H1 (cell line): ENCODE data around the gene VEZT.

Source experiments
- CEBPB ChIP-seq: IDR thresholded peaks from 2 replicates; pipeline ENCODE4 v1.6.1; 2012; ENCODE audit warnings: low read depth, low read length
- CHD1 ChIP-seq: IDR thresholded peaks from 2 replicates; pipeline ENCODE4 v1.6.1; 2012; ENCODE audit warnings: low read depth, low read length, improper control_type of control experiment
- EP300 ChIP-seq, 2 experiments: IDR thresholded peaks; 1 replicate in 1 of 2; 2 replicates in 1 of 2; pipeline ENCODE4 v1.6.1; 2011 to 2012; ENCODE audit warnings: low read depth in 2 of 2, low read length in 2 of 2, mild to moderate bottlenecking in 2 of 2, borderline replicate concordance in 1 of 2, inconsistent platforms in 1 of 2, moderate library complexity in 1 of 2
- EZH2 ChIP-seq: fragments of 200-600 bp; sonication (generic); IDR thresholded peaks from 2 replicates; pipeline ENCODE4 v1.7.1; 2012; ENCODE audit warnings: low read depth, mild to moderate bottlenecking, moderate library complexity, low read length, inconsistent platforms; ENCODE audit not compliant: severe bottlenecking
- GABPA ChIP-seq: IDR thresholded peaks from 2 replicates; pipeline ENCODE4 v1.6.1; 2011; ENCODE audit warnings: mild to moderate bottlenecking, low read length, moderate library complexity, borderline replicate concordance; ENCODE audit not compliant: insufficient read depth
- POLR2A ChIP-seq, 2 experiments: IDR thresholded peaks; 1 replicate in 1 of 2; 2 replicates in 1 of 2; pipeline ENCODE4 v1.6.1; 2011; ENCODE audit warnings: low read depth in 2 of 2, low read length in 2 of 2, mild to moderate bottlenecking in 2 of 2; ENCODE audit errors: control extremely low read depth in 1 of 2
- RAD21 ChIP-seq, 2 experiments: IDR thresholded peaks in 1 of 2; conservative IDR thresholded peaks in 1 of 2; 2 replicates each; pipeline ENCODE4 v1.6.1; 2011; ENCODE audit warnings: low read depth in 2 of 2, low read length in 2 of 2, improper control_type of control experiment in 1 of 2, inconsistent platforms in 1 of 2, mild to moderate bottlenecking in 1 of 2, moderate library complexity in 1 of 2
- SRF ChIP-seq: IDR thresholded peaks from 2 replicates; pipeline ENCODE4 v1.6.1; 2011; ENCODE audit warnings: mild to moderate bottlenecking, low read depth, low read length, moderate library complexity
- SUZ12 ChIP-seq: fragments of 200-600 bp; sonication (generic); IDR thresholded peaks from 2 replicates; pipeline ENCODE4 v1.6.1; 2012; ENCODE audit warnings: mild to moderate bottlenecking, inconsistent platforms, low read length, moderate library complexity, mixed read lengths
- TAF1 ChIP-seq: IDR thresholded peaks from 2 replicates; pipeline ENCODE4 v1.6.1; 2011; ENCODE audit warnings: mild to moderate bottlenecking, low read depth, low read length
- TF ChIP-seq, protein P1 (sequence below): IDR thresholded peaks from 2 replicates; pipeline ENCODE4 v1.6.1; 2012; ENCODE audit warnings: inconsistent platforms
- TF ChIP-seq, protein P2 (sequence below), 3 experiments: IDR thresholded peaks; 1 replicate in 2 of 3; 2 replicates in 1 of 3; pipeline versions ENCODE4 v1.5.1 to v1.6.1; 2011; ENCODE audit warnings: low read length in 3 of 3, mild to moderate bottlenecking in 3 of 3, inconsistent platforms in 2 of 3, low read depth in 1 of 3, moderate library complexity in 1 of 3; ENCODE audit not compliant: insufficient read depth in 1 of 3; ENCODE audit errors: control extremely low read depth in 1 of 3

DNA sequence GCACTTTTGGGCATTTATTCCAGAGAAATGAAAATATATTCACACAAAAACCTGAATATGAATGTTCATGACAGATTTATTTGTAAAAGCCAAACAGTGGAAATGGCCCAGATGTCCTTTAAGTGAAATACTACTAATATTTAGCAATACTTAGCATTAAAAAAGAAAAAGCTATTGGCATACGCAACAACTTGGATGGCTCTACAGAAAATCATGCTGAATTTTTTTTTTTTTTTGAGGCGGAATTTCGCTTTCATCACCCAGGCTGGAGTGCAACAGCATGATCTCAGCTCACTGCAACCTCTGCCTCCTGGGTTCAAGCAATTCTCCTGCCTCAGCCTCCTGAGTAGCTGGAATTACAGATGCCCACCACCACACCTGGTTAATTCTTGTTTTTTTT, 24.5 kb upstream of the VEZT start:
- TF ChIP-seq EZH2, result no peak
- TF ChIP-seq RAD21 (IDR thresholded peaks at IDR 0.05 in 1 of 2, conservative IDR thresholded peaks at IDR 0.05 in 1 of 2; ENCODE audit: low read depth in 2 of 2, low read length in 2 of 2), result no peak
- TF ChIP-seq, protein P1, sequence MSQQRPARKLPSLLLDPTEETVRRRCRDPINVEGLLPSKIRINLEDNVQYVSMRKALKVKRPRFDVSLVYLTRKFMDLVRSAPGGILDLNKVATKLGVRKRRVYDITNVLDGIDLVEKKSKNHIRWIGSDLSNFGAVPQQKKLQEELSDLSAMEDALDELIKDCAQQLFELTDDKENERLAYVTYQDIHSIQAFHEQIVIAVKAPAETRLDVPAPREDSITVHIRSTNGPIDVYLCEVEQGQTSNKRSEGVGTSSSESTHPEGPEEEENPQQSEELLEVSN, result no peak
- TF ChIP-seq, protein P2, sequence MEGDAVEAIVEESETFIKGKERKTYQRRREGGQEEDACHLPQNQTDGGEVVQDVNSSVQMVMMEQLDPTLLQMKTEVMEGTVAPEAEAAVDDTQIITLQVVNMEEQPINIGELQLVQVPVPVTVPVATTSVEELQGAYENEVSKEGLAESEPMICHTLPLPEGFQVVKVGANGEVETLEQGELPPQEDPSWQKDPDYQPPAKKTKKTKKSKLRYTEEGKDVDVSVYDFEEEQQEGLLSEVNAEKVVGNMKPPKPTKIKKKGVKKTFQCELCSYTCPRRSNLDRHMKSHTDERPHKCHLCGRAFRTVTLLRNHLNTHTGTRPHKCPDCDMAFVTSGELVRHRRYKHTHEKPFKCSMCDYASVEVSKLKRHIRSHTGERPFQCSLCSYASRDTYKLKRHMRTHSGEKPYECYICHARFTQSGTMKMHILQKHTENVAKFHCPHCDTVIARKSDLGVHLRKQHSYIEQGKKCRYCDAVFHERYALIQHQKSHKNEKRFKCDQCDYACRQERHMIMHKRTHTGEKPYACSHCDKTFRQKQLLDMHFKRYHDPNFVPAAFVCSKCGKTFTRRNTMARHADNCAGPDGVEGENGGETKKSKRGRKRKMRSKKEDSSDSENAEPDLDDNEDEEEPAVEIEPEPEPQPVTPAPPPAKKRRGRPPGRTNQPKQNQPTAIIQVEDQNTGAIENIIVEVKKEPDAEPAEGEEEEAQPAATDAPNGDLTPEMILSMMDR (IDR thresholded peaks at IDR 0.05; ENCODE audit: control extremely low read depth in 1 of 3, insufficient read depth in 1 of 3, low read depth in 1 of 3, low read length in 3 of 3), result no peak
- no peak for TF ChIP-seq TAF1
- no peak for TF ChIP-seq EP300 (IDR thresholded peaks at IDR 0.05; ENCODE audit: borderline replicate concordance in 1 of 2, low read depth in 2 of 2, low read length in 2 of 2)
- TF ChIP-seq SUZ12, result no peak
- no peak for TF ChIP-seq CEBPB
- no peak for TF ChIP-seq SRF
- TF ChIP-seq GABPA, result no peak
- no peak for TF ChIP-seq CHD1
- no peak for TF ChIP-seq POLR2A (IDR thresholded peaks at IDR 0.05; ENCODE audit: control extremely low read depth in 1 of 2, low read depth in 2 of 2, low read length in 2 of 2)
